Astrocyte (in vitro differentiated cells and primary cell): ENCODE data around the gene KCNH8.

Source experiments
- CTCF ChIP-seq: IDR thresholded peaks from 2 replicates; pipeline ENCODE4 v1.5.1; 2011; ENCODE audit warnings: low read depth, mild to moderate bottlenecking, inconsistent platforms, low read length, moderate library complexity; ENCODE audit not compliant: insufficient read depth
- EZH2 ChIP-seq: IDR thresholded peaks from 2 replicates; pipeline ENCODE4 v1.6.1; 2012; ENCODE audit warnings: mild to moderate bottlenecking, low read length, inconsistent platforms; ENCODE audit not compliant: insufficient read depth

DNA sequence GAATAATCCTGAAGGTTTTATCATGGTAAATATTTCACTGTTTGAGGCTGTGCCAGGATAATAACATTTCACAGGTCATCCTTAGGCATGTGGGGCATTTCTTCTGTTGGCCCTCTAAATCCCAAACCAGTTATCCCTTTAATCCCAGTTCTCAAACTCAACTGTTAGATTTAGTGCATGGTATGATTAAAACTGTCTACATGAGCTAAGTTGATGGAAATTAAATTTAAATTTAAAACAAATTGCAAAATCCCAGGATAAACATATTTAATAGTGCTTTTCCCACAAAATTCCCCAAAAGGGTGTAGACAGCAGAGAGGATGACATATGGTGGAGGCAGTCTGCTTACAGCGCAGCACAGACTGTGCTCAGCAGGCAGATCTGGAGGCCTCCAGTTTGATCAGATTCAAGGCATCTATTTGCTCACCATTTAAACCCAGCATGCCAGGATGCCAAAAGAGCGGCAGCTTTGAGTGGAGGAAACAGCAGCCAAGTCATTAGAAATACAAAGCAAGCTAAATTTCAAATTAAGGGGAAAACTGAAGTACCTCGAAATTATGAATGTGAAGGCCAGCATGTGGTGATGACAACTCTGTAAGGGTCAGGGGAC lies 325.8 kb downstream of the KCNH8 start:
- TF ChIP-seq CTCF (no peak), EZH2 (no peak)
